HG03280 (cell line): ENCODE results near the gene HOXA9.
A peak's percentile ranks its signal among the peaks of the same experiment; 100 is the strongest.

Experiments used
- ATAC-seq: cut with Tn5 transposase; IDR thresholded peaks from one replicate; pipeline ENCODE4 v1.9.1; 2021; ENCODE audit warnings: mild to moderate bottlenecking, moderate library complexity; ENCODE audit not compliant: unreplicated experiment

The HOXA9 gene

GRCh38 chr7:27166531-27167505 is 1.5 kb upstream of the HOXA9 start:
- ATAC-seq, result no peak

DNA sequence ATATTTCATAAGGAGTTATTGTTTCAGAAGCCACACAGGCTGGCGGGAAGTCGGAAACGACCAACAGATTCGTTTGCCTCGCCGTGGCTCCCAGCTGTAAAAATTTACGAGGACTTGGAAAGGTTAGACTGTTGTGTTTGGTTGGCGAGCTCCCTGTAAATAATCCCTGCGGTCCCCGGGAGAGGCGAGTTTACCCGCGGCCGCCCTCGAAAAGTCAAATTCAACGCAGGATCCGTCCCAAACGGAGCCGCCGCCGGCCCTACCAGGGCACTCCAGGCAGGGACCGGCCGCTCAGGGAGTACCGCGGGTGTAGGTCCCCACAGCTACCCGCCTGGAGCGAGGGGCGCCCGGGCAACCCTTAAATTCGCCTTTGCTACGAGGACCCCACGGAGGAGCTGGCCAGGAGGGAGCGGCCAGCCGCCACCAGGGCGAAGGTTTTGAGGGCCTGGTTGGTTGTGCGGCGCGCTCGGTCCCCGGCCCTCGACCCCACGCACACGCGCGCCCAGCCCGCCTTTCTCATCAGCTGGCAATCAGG is 726 bp upstream of the HOXA9 start:
- ATAC-seq, result no peak

- ATAC-seq, result no peak
These were observed 809 bp downstream of the HOXA9 start for GRCh38 chr7:27164367-27165088.

DNA sequence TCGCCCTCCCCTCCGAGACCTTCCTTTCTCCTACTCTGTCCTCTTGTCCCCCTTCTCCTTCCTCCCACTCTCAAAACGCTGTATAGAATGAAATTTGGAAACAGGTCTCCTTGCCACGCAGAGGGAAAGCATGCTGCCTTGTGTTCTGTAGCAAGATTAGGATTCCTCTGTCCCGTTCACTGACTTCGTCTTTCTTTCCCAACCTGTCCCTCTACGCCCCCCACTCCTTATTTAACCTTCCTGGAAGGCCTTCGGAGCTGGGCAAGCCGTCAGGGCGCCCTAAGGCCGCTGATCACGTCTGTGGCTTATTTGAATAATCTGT is 1.3 kb downstream of the HOXA9 start:
- no peak for ATAC-seq

- no peak for ATAC-seq
These were observed 1.9 kb downstream of the HOXA9 start for GRCh38 chr7:27163288-27164044.

DNA sequence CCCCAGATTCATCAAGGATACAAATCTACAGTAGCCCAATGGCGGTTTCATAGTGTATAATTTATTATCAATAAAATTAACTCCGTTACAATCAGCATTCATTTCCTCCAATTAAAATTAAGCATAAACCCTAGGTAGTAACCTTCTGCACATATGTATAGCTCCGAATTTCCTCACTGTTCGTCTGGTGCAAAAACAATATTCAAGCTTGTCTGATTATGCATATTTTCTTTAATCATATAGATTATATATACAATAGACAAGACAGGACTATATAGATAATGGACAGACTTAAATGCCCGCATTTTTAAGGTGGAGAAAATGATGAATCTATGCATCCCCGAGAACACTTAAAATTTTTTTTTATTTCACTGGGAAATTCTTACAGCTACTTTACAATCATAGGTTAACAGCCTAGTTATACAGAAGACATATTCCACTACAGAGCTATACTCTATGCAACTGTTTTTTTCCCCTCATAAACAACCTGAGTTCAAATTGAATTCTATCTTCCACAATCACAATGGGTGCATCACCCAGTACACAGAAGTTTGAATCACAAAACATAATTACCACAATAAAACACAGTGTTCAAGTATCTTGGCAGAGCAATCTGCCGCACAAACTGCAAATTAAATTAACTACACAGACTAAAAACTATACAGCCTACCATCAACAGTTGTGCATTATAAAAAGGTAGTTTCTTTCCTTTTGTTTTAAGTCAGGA is 2.6 kb downstream of the HOXA9 start:
- ATAC-seq, result no peak

GRCh38 chr7:27161721-27162560 is 3.4 kb downstream of the HOXA9 start:
- ATAC-seq, result no peak

GRCh38 chr7:27161214-27161720 is 4.1 kb downstream of the HOXA9 start:
- no peak for ATAC-seq

DNA sequence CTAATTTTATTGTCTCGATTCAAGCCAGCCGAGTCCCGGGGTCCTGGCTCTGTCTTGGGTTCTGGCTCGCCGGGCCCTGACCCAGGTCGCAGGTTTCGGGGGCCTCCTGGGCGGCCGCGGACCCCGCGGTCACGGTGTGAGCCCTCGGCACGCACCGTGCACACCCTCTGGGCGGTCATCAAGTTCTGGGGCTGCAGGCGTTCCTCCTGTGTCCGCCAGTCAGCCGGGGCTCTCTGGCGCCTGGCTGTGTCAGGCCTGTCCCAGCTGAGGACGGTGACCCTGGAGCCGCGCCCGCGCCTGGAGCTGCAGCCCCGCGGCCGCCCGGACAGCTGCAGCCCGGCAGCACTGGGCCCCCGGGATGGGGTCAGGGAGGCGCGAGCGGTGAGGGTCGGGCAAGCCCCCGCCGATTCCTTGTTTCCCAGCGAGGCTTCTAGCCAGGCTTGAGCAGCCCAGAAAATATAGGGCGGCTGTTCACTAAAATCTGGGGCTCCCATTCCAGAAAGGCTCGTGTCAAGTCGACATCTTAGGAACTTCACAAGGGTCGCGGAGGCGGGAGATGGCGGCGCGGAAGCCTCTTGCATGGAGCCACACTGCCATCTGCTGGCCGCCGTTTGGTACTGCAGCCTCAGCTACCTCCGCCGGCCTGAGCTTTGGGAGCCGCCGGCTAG is 4.7 kb downstream of the HOXA9 start:
- ATAC-seq, result peak; percentile 51

- no peak for ATAC-seq
These were observed 5.2 kb downstream of the HOXA9 start for GRCh38 chr7:27160145-27160545.

DNA sequence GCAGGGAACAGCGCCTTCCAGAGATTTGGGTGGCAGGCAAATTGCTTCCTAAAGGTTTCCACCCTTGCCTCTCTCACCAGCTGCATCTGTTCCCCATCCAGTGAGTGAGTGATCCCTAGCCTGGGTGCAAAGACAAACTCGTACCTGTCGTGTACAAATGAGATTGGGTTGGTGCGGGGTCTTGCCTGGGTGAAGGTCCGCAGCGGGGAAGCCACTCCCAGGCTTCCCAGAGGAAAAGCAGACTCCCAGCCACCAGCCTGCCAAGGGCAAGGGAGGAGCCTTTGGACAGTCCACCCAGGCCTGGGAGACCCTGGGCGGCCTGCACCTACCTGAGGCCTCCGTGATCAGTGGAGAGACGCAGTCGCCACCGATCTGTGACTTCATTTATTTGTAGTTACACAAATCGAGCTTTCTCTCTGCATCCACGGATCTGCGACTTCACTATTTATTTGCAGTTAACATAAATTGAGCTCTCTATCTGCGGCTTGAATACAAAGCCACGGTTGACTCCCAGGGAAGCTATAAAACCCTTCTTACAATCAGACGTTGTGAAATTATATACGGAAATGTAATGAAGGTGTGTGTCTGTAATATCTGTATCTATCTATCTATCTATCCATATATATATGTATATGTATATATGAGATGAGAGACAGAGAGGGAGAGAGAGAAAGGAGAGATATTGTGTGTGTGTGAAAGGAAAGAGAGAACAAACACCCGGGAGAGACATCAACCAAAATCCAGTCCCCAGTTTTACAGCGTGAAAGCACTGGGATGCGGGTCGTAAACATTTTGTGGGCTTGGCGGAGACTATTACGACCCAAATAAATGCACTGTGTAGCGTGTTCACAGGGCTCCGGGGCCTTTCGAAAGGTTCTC is 5.8 kb downstream of the HOXA9 start:
- no peak for ATAC-seq

GRCh38 chr7:27158436-27159265 is 6.7 kb downstream of the HOXA9 start:
- no peak for ATAC-seq

GRCh38 chr7:27157702-27158431 is 7.5 kb downstream of the HOXA9 start:
- no peak for ATAC-seq

DNA sequence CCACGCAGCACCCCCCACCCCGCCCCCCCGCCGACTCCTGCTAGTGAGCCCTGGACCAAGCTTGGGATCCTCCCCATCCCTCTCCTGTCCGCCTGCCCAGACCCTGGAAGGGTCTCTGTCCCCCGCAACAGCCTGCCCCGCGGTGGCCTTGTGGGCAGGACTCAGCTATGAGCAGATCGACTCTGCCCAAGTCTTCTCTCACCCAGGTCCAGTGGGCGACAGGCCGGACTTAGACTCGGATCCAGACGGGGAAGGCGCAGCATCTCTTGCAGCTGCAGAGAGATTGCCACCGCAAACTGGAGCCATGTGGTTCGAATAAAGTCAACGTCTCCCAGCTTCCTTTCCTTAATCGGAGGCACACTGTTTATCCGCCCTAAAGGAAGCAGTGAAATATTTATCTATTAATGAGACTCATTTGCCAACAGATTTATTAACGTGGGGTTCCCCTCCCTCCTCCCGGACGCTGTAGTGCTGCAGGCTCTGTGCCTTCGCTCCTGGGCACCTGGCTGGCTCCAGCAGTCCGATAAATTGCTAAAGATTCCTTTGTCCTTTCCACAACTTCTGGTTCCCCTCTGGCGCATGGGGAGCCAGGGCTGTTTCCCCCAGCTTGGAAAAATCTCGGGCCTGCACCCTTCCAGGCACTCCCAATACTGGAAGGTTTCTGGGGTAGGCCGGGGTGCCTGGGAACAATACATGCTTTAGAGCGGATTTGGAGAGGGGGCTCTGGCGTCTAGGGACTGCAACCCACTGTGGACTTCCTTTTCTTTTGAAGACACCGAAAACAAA is 8.2 kb downstream of the HOXA9 start:
- no peak for ATAC-seq

DNA sequence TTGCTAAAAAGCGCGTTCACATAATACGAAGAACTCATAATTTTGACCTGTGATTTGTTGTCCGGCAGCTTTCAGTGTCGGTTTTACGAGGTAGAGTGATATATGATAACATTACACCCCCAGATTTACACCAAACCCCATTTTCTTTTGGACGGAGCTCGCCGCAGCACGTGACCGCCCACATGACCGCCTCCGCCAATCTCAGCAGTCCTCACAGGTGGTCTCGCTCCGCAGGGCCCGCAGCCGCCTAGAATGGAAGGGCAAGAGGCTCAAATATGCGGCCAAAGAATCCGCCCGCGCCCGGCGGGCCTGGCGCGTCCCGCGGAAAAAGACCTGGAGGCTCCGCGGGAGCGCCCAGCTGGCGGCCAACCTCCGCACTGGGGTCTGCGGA is 8.8 kb downstream of the HOXA9 start, which contains the start of gene HOXA7:
Gene HOXA7, minus strand, starts transcription at position 168 of the 391 bp plus-strand sequence. Its CDS starts 130 bp downstream, at position 38.
- no peak for ATAC-seq
